HepG2 (cell line): ENCODE data around the gene ARHGAP10. TPM values are rescaled to one million over a fixed set of nuclear protein-coding genes. Genes with fewer than 3 reads are reported as not detected.

ENCODE experiments used
- ATAC-seq: fragments of 200-7000 bp; cut with Tn5 transposase; 3 replicates; pipeline ENCODE4 v1.9.1; 2020; ENCODE audit warnings: mild to moderate bottlenecking, moderate library complexity
- BruUV-seq: library from RNA; stranded (reverse); fragments of 400-500 nt; replicated peaks from 2 replicates; lab custom pipeline; 2021; lab: Mats Ljungman, UMichigan
- CTCF ChIA-PET: fragments of 300-600 bp; formaldehyde crosslinking; extraction: SDS; loops from one replicate; lab custom pipeline; 2021; ENCODE audit warnings: low total read pairs, inconsistent platforms, low intra/inter-chr PET ratio; lab: Yijun Ruan, JAX
- POLR2A ChIA-PET: fragments of 350-600 bp; sonication (Branson Sonifier 250); formaldehyde crosslinking; loops from one replicate; lab custom pipeline; 2020; ENCODE audit warnings: antibody characterized with exemption, inconsistent platforms; lab: Yijun Ruan, JAX
- DNase-seq: peaks from one replicate; pipeline ENCODE4 v3.0.0-alpha.2; 2015; ENCODE audit warnings: low spot score
- FAIRE-seq: peaks from 3 replicates; lab custom pipeline; 2011; peaks lifted over from hg19 to GRCh38; lab: Jason Lieb, UNC
- H2AFZ ChIP-seq: one replicate; pipeline ENCODE4 v1.6.1; 2011; ENCODE audit warnings: low read length, inconsistent platforms
- H3K27ac ChIP-seq: fragments of 300-600 bp; 3 replicates; pipeline ENCODE4 v1.8.0; 2011; ENCODE audit warnings: mixed run types, mild to moderate bottlenecking, mixed read lengths, low read length, inconsistent platforms; ENCODE audit not compliant: insufficient read depth; ENCODE audit errors: extremely low read length
- H3K27me3 ChIP-seq, 2 experiments: fragments of 200-600 bp in 1 of 2; 2 replicates in 1 of 2; 3 replicates in 1 of 2; pipeline versions ENCODE4 v1.6.0 to v1.8.0; 2011; ENCODE audit warnings: low read length in 2 of 2, mild to moderate bottlenecking in 2 of 2, moderate library complexity in 2 of 2, inconsistent platforms in 1 of 2; ENCODE audit not compliant: insufficient read depth in 2 of 2, control insufficient read depth in 1 of 2
- H3K36me3 ChIP-seq, 2 experiments: fragments of 200-600 bp in 1 of 2; replicated peaks in 1 of 2; 2 replicates in 1 of 2; 3 replicates in 1 of 2; pipeline versions ENCODE4 v1.5.1 to v1.8.0; 2011; ENCODE audit warnings: low read length in 2 of 2, inconsistent platforms in 1 of 2; ENCODE audit not compliant: insufficient read depth in 2 of 2, control insufficient read depth in 1 of 2
- H3K4me1 ChIP-seq: 2 replicates; pipeline ENCODE4 v1.5.1; 2012; ENCODE audit warnings: low read length, inconsistent platforms; ENCODE audit not compliant: insufficient read depth
- H3K4me2 ChIP-seq: 2 replicates; pipeline ENCODE4 v1.6.0; 2011; ENCODE audit warnings: low read depth, low read length, inconsistent platforms
- H3K4me3 ChIP-seq, 3 experiments: fragments of 200-600 bp in 1 of 3; sonication (generic), shearing (Covaris generic) in 1 of 3; replicated peaks in 1 of 3; 2 replicates each; pipeline ENCODE4 v1.5.1; 2011 to 2016; ENCODE audit warnings: low read length in 3 of 3, inconsistent platforms in 2 of 3, low read depth in 2 of 3, mild to moderate bottlenecking in 2 of 3, control low read depth in 1 of 3, mixed read lengths in 1 of 3; ENCODE audit not compliant: insufficient read depth in 1 of 3
- H3K79me2 ChIP-seq: one replicate; pipeline ENCODE4 v1.6.1; 2011; ENCODE audit warnings: low read length, inconsistent platforms; ENCODE audit not compliant: insufficient read depth
- H3K9ac ChIP-seq: 2 replicates; pipeline ENCODE4 v1.6.0; 2011; ENCODE audit warnings: mild to moderate bottlenecking, low read depth, low read length, inconsistent platforms; ENCODE audit not compliant: insufficient read depth
- H3K9me3 ChIP-seq: 2 replicates; pipeline ENCODE4 v1.5.1; 2012; ENCODE audit warnings: mild to moderate bottlenecking, low read length
- H4K20me1 ChIP-seq: 2 replicates; pipeline ENCODE4 v1.6.0; 2011; ENCODE audit warnings: inconsistent platforms, mild to moderate bottlenecking, low read length, moderate library complexity; ENCODE audit not compliant: insufficient read depth
- ATF1 ChIP-seq: IDR thresholded peaks from 2 replicates; pipeline ENCODE4 v1.6.1; 2016; ENCODE audit warnings: mild to moderate bottlenecking, control low read depth
- FOXA1 ChIP-seq, 2 experiments: fragments of 450-650 bp in 1 of 2; sonication (generic) in 1 of 2; formaldehyde crosslinking in 1 of 2; IDR thresholded peaks; 2 replicates each; pipeline versions ENCODE4 v1.4.0 to v1.6.1; 2016 to 2020; ENCODE audit warnings: missing genetic modification reagents in 1 of 2
- HOMEZ ChIP-seq: IDR thresholded peaks from 2 replicates; pipeline ENCODE4 v1.6.1; 2016; ENCODE audit warnings: low read depth
- KAT8 ChIP-seq: IDR thresholded peaks from 2 replicates; pipeline ENCODE4 v1.6.1; 2016; ENCODE audit warnings: missing genetic modification reagents, missing compliant biosample characterization
- KDM5A ChIP-seq: fragments of 200-600 bp; sonication (generic); IDR thresholded peaks from 2 replicates; pipeline ENCODE4 v1.7.0; 2018; ENCODE audit warnings: antibody characterized with exemption, mild to moderate bottlenecking, low read length, borderline replicate concordance
- LBX2 ChIP-seq: sonication (generic); formaldehyde crosslinking; IDR thresholded peaks from 2 replicates; pipeline ENCODE4 v1.5.0; 2020; ENCODE audit warnings: missing genetic modification reagents, mild to moderate bottlenecking, borderline replicate concordance
- SOX5 ChIP-seq: IDR thresholded peaks from 2 replicates; pipeline ENCODE4 v1.6.1; 2016; ENCODE audit warnings: borderline replicate concordance
- TOE1 ChIP-seq: sonication (generic); formaldehyde crosslinking; IDR thresholded peaks from 2 replicates; pipeline ENCODE4 v1.4.0; 2020; ENCODE audit warnings: mild to moderate bottlenecking, missing genetic modification reagents
- ZNF639 ChIP-seq: conservative IDR thresholded peaks from 2 replicates; pipeline ENCODE4 v1.6.1; 2018; ENCODE audit warnings: missing genetic modification reagents
- whole genome bisulfite sequencing: methylation state at CpG from one replicate; pipeline ENCODE4 v1.1.6; 2017; ENCODE audit warnings: low lambda C conversion rate; 5-methylcytosine and 5-hydroxymethylcytosine counted together
- in situ Hi-C: cut with HindIII; loops from 2 replicates; pipeline ENCODE4 v1.10.0; 2017; ENCODE audit warnings: low pct_unique_long_range_greater_than_20kb; ENCODE audit not compliant: extremely low pct_ligation_motif_present
- intact Hi-C: fragments of 100-400 bp; cut with micrococcal nuclease; formaldehyde crosslinking; loops from one replicate; pipeline ENCODE4 v1.10.0; 2022; ENCODE audit not compliant: unreplicated experiment
- polyA plus RNA-seq, 8 experiments: library from polyadenylated mRNA; depleted of rRNA in 3 of 8; stranded (reverse) in 7 of 8; unstranded in 1 of 8; fragments of >200 nt; fragmentation: Illumina TruSeq in 4 of 8; extraction: Trizol in 4 of 8; gene quantifications; 2 replicates each; pipeline versions ENCODE4 v1.2.1 to v1.2.3, GENCODE V29; 2011 to 2016; ENCODE audit warnings: low read depth in 4 of 8, missing spikeins in 1 of 8, mixed read lengths in 1 of 8; ENCODE audit not compliant: insufficient read depth in 1 of 8
- total RNA-seq, 5 experiments: library from RNA; depleted of rRNA; stranded (reverse); fragments of >200 nt; fragmentation: Illumina TruSeq; extraction: Trizol; gene quantifications; 2 replicates each; pipeline ENCODE4 v1.2.3, GENCODE V29; 2016; ENCODE audit warnings: low read depth in 1 of 5

Gene ARHGAP10
- total and polyA plus RNA-seq, 2 of the 13 experiments (the other 11 are each of a cell fraction or from before 2014, with no cell fraction given), result 0.45 to 1.6 TPM

- H3K4me2 ChIP-seq, result no peak overlapping the region
- no peak for TF ChIP-seq SOX5
- TF ChIP-seq FOXA1 (IDR thresholded peaks at IDR 0.05), result no peak
- no peak for TF ChIP-seq FOXA1 (CRISPR knock-in tag; IDR thresholded peaks at IDR 0.05)
- TF ChIP-seq KAT8 (CRISPR knock-in tag), result no peak
- no peak for TF ChIP-seq LBX2 (CRISPR knock-in tag)
- no peak for TF ChIP-seq HOMEZ
- no peak for TF ChIP-seq KDM5A
- no peak for TF ChIP-seq ATF1 (CRISPR knock-in tag)
- no peak for TF ChIP-seq TOE1 (CRISPR knock-in tag)
- TF ChIP-seq ZNF639 (CRISPR knock-in tag), result no peak
- H3K27ac ChIP-seq, result no peak overlapping the region
- WGBS, result 67% methylated on average over 5 of the region's 5 CpGs
- no peaks in the 10 kb centered on the region for H3K36me3 ChIP-seq
- ATAC-seq, result no peak
- H3K4me3 ChIP-seq, result no peak overlapping the region
- no peak for FAIRE-seq
- in situ Hi-C loops (no loop called here), intact Hi-C loops (no loop called here)
- no peaks in the 10 kb centered on the region for H3K9me3 ChIP-seq
- CTCF ChIA-PET, result no interaction called here
- H3K4me1 ChIP-seq, result no peaks in the 10 kb centered on the region
- POLR2A ChIA-PET, result no interaction called here
- H4K20me1 ChIP-seq, result no peaks in the 10 kb centered on the region
- BruUV-seq, result no TSS peak
- no peak overlapping the region for H2AFZ ChIP-seq
- H3K79me2 ChIP-seq, result no peaks in the 10 kb centered on the region
- no peak for DNase-seq
- no peaks in the 10 kb centered on the region for H3K27me3 ChIP-seq
- H3K9ac ChIP-seq, result no peak overlapping the region
These were observed 99.8 kb downstream of the ARHGAP10 start for GRCh38 chr4:147831551-147832171.
